GM19463 (cell line): ENCODE data around the gene PDK4.
A peak's percentile ranks its signal among the peaks of the same experiment; 100 is the strongest.

Experiments used
- ATAC-seq: cut with Tn5 transposase; IDR thresholded peaks from one replicate; pipeline ENCODE4 v1.9.1; 2021; ENCODE audit warnings: mild to moderate bottlenecking, moderate library complexity; ENCODE audit not compliant: unreplicated experiment

The PDK4 gene

GRCh38 chr7:95596198-95597063, at the start of gene PDK4:
TSS of gene PDK4 (minus strand) at chr7:95596516. CDS start at chr7:95596293, 223 bp downstream.
- no peak for ATAC-seq

GRCh38 chr7:95642173-95642572, 45.9 kb upstream of the PDK4 start:
- no peak for ATAC-seq

- no peak for ATAC-seq
Observed at GRCh38 chr7:95636140-95636940, 40.0 kb upstream of the PDK4 start.

GRCh38 chr7:95632609-95633008, 36.3 kb upstream of the PDK4 start:
- ATAC-seq: no peak

GRCh38 chr7:95631527-95631926, 35.2 kb upstream of the PDK4 start:
- no peak for ATAC-seq

GRCh38 chr7:95630702-95631458, 34.6 kb upstream of the PDK4 start:
- ATAC-seq: no peak

- ATAC-seq: no peak
Observed at GRCh38 chr7:95628831-95629439, 32.6 kb upstream of the PDK4 start.

- ATAC-seq: no peak
Observed at GRCh38 chr7:95623788-95624187, 27.5 kb upstream of the PDK4 start.

GRCh38 chr7:95622859-95623258, 26.5 kb upstream of the PDK4 start:
- ATAC-seq: no peak

- ATAC-seq: no peak
Observed at GRCh38 chr7:95622001-95622549, 25.8 kb upstream of the PDK4 start.

GRCh38 chr7:95621404-95621803, 25.1 kb upstream of the PDK4 start:
- ATAC-seq: no peak

- ATAC-seq: no peak
Observed at GRCh38 chr7:95620631-95621030, 24.3 kb upstream of the PDK4 start.

GRCh38 chr7:95619921-95620320, 23.6 kb upstream of the PDK4 start:
- ATAC-seq: no peak

- ATAC-seq: no peak
Observed at GRCh38 chr7:95619517-95619916, 23.2 kb upstream of the PDK4 start.

GRCh38 chr7:95614442-95614940, 18.2 kb upstream of the PDK4 start:
- no peak for ATAC-seq

GRCh38 chr7:95611224-95611623, 14.9 kb upstream of the PDK4 start:
- no peak for ATAC-seq

GRCh38 chr7:95609277-95609971, 13.1 kb upstream of the PDK4 start:
- no peak for ATAC-seq

GRCh38 chr7:95608359-95609173, 12.2 kb upstream of the PDK4 start:
- peak; percentile 98 for ATAC-seq

GRCh38 chr7:95607561-95607960, 11.2 kb upstream of the PDK4 start:
- ATAC-seq: no peak
